ENCODE data around the gene SLC22A14.

DNA sequence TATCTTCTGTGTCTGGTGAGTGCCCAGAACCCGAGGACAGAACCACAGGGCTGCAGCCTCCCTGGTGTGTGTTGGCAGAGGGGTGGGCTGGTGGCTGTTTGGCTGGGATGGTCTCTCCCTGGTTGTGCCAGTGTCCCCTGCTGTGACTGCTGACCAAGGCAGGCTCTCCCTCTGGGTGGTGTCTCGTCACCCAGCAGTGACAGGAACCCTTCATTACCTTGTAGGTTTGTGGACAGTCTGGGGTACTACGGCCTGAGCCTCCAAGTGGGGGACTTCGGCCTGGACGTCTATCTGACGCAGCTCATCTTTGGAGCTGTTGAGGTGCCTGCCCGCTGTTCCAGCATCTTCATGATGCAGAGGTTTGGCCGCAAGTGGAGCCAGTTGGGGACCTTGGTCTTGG, 6.4 kb upstream of the SLC22A14 start:
- TF ChIP-seq, protein P1, sequence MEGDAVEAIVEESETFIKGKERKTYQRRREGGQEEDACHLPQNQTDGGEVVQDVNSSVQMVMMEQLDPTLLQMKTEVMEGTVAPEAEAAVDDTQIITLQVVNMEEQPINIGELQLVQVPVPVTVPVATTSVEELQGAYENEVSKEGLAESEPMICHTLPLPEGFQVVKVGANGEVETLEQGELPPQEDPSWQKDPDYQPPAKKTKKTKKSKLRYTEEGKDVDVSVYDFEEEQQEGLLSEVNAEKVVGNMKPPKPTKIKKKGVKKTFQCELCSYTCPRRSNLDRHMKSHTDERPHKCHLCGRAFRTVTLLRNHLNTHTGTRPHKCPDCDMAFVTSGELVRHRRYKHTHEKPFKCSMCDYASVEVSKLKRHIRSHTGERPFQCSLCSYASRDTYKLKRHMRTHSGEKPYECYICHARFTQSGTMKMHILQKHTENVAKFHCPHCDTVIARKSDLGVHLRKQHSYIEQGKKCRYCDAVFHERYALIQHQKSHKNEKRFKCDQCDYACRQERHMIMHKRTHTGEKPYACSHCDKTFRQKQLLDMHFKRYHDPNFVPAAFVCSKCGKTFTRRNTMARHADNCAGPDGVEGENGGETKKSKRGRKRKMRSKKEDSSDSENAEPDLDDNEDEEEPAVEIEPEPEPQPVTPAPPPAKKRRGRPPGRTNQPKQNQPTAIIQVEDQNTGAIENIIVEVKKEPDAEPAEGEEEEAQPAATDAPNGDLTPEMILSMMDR (conservative IDR thresholded peaks at IDR 0.05), result no peak
- no peak for TF ChIP-seq ZFX (IDR thresholded peaks at IDR 0.05)

All from C4-2B (cell line).